ENCODE data around the gene GRIK4. TPM values are rescaled to one million over a fixed set of nuclear protein-coding genes. Genes with fewer than 3 reads are reported as not detected.

The GRIK4 gene
- total and polyA plus RNA-seq, 2 donors (not counting 3 experiments of a cell fraction or from before 2014, with no cell fraction given): 0.81 to 1.6 TPM

- POLR2A ChIA-PET: no interaction called here
- intact Hi-C loops (cut with micrococcal nuclease): no loop called here
- dilution Hi-C loops (cut with MboI; ENCODE audit: extremely low pct_ligation_motif_present, low sequenced_read_pairs): no loop called here
These were observed 141.3 kb downstream of the GRIK4 start for GRCh38 chr11:120652705-120653335.

GRCh38 chr11:120655589-120655988 is 144.0 kb downstream of the GRIK4 start:
- Histone ChIP-seq H3K36me3 (ENCODE audit: control insufficient read depth in 2 of 2, extremely low read depth in 1 of 2, insufficient read depth in 2 of 2, low read length in 2 of 2) (no peaks in the 10 kb centered on the region), H3K9me3 (replicated peaks; ENCODE audit: control insufficient read depth, insufficient read depth, low read length) (no peaks in the 10 kb centered on the region), H3K27ac (ENCODE audit: insufficient read depth, low read depth, low read length) (no peak overlapping the region), H3K9ac (replicated peaks; ENCODE audit: extremely low read depth, insufficient read depth, low read length) (no peak overlapping the region), H3K27me3 (ENCODE audit: control insufficient read depth in 2 of 2, insufficient read depth in 2 of 2, low read length in 2 of 2) (no peaks in the 10 kb centered on the region), H3K4me1 (ENCODE audit: control insufficient read depth, extremely low read depth, insufficient read depth, low read length) (no peaks in the 10 kb centered on the region), H4K20me1 (replicated peaks; ENCODE audit: control insufficient read depth, extremely low read depth, insufficient read depth, low read length) (no peaks in the 10 kb centered on the region), H3K4me2 (ENCODE audit: insufficient read depth, low read length) (no peak overlapping the region), H2AFZ (ENCODE audit: low read depth, low read length) (no peak overlapping the region), H3K9me1 (replicated peaks; ENCODE audit: control insufficient read depth, extremely low read depth, insufficient read depth, low read length) (no peaks in the 10 kb centered on the region), H3K79me2 (ENCODE audit: control insufficient read depth, insufficient read depth, low read length) (no peaks in the 10 kb centered on the region), H3K4me3 (replicated peaks in 1 of 3; ENCODE audit: insufficient read depth in 1 of 3, low read depth in 1 of 3, low read length in 3 of 3) (no peak overlapping the region)
- intact Hi-C loops (cut with micrococcal nuclease): no loop called here
- dilution Hi-C loops (cut with MboI; ENCODE audit: extremely low pct_ligation_motif_present, low sequenced_read_pairs): no loop called here
- ChIA-PET POLR2A (no interaction called here), CTCF (interaction anchor here (1.2 to 1.5 kb wide), 2 partner anchors 8 to 29 kb away, joined by 3 to 4 read pairs; no protein-coding TSS in a partner anchor)
- DNase-seq (ENCODE audit: low read depth, low spot score) (no peak), FAIRE-seq (no peak)
- TF ChIP-seq JUN (IDR thresholded peaks at IDR 0.05; ENCODE audit: borderline replicate concordance, insufficient read depth, insufficient read length, low read depth) (no peak), MAX (IDR thresholded peaks at IDR 0.05; ENCODE audit: insufficient read depth, insufficient read length) (no peak), FOS (IDR thresholded peaks at IDR 0.05; ENCODE audit: borderline replicate concordance, insufficient read depth, low read length) (no peak), EZH2 (IDR thresholded peaks at IDR 0.05; ENCODE audit: borderline replicate concordance, low read depth, low read length, severe bottlenecking) (no peak), POLR2AphosphoS5 (IDR thresholded peaks at IDR 0.05; ENCODE audit: insufficient read depth, low read depth, low read length) (no peak), POLR2A (IDR thresholded peaks at IDR 0.05; ENCODE audit: low read depth, low read length) (no peak), MYC (IDR thresholded peaks at IDR 0.05; ENCODE audit: low read depth, low read length) (no peak), CTCF (IDR thresholded peaks at IDR 0.05; ENCODE audit: extremely low read depth in 1 of 2, insufficient read depth in 1 of 2, low read depth in 1 of 2, low read length in 2 of 2) (no peak), GATA2 (IDR thresholded peaks at IDR 0.05; ENCODE audit: insufficient read depth, insufficient read length, low read depth, low read length) (no peak)
- BruUV-seq (replicated peaks): no TSS peak

More at GRCh38 chr11:120652705-120653335, 141.3 kb downstream of the GRIK4 start:
- Histone ChIP-seq H3K36me3 (ENCODE audit: control insufficient read depth in 2 of 2, extremely low read depth in 1 of 2, insufficient read depth in 2 of 2, low read length in 2 of 2) (no peaks in the 10 kb centered on the region), H3K4me1 (ENCODE audit: control insufficient read depth, extremely low read depth, insufficient read depth, low read length) (no peaks in the 10 kb centered on the region), H3K9me3 (replicated peaks; ENCODE audit: control insufficient read depth, insufficient read depth, low read length) (no peaks in the 10 kb centered on the region), H3K4me2 (ENCODE audit: insufficient read depth, low read length) (no peak overlapping the region), H3K27ac (ENCODE audit: insufficient read depth, low read depth, low read length) (no peak overlapping the region), H2AFZ (ENCODE audit: low read depth, low read length) (no peak overlapping the region), H3K9ac (replicated peaks; ENCODE audit: extremely low read depth, insufficient read depth, low read length) (no peak overlapping the region), H3K4me3 (replicated peaks in 1 of 3; ENCODE audit: insufficient read depth in 1 of 3, low read depth in 1 of 3, low read length in 3 of 3) (no peak overlapping the region), H3K27me3 (ENCODE audit: control insufficient read depth in 2 of 2, insufficient read depth in 2 of 2, low read length in 2 of 2) (no peaks in the 10 kb centered on the region), H4K20me1 (replicated peaks; ENCODE audit: control insufficient read depth, extremely low read depth, insufficient read depth, low read length) (no peaks in the 10 kb centered on the region), H3K9me1 (replicated peaks; ENCODE audit: control insufficient read depth, extremely low read depth, insufficient read depth, low read length) (no peaks in the 10 kb centered on the region), H3K79me2 (ENCODE audit: control insufficient read depth, insufficient read depth, low read length) (no peaks in the 10 kb centered on the region)
- TF ChIP-seq POLR2AphosphoS5 (IDR thresholded peaks at IDR 0.05; ENCODE audit: insufficient read depth, low read depth, low read length): no peak
- TF ChIP-seq JUN (IDR thresholded peaks at IDR 0.05; ENCODE audit: borderline replicate concordance, insufficient read depth, insufficient read length, low read depth): no peak
- no peak for TF ChIP-seq MAX (IDR thresholded peaks at IDR 0.05; ENCODE audit: insufficient read depth, insufficient read length)
- TF ChIP-seq FOS (IDR thresholded peaks at IDR 0.05; ENCODE audit: borderline replicate concordance, insufficient read depth, low read length): no peak
- no peak for TF ChIP-seq EZH2 (IDR thresholded peaks at IDR 0.05; ENCODE audit: borderline replicate concordance, low read depth, low read length, severe bottlenecking)
- no peak for TF ChIP-seq POLR2A (IDR thresholded peaks at IDR 0.05; ENCODE audit: low read depth, low read length)
- CTCF ChIA-PET: interaction anchor here (1.6 kb wide), 1 partner anchor 32 kb away, joined by 4 read pairs; no protein-coding TSS in a partner anchor
- no peak for DNase-seq (ENCODE audit: low read depth, low spot score)
- BruUV-seq (replicated peaks): no TSS peak
- FAIRE-seq: no peak
